ENCODE data around the gene STARD3.
"Not testable (repeated sequence)": the region's sequence is repeated elsewhere in the genome, so short reads cannot be mapped to it uniquely, and the experiment has no call there.

STARD3 gene

DNA sequence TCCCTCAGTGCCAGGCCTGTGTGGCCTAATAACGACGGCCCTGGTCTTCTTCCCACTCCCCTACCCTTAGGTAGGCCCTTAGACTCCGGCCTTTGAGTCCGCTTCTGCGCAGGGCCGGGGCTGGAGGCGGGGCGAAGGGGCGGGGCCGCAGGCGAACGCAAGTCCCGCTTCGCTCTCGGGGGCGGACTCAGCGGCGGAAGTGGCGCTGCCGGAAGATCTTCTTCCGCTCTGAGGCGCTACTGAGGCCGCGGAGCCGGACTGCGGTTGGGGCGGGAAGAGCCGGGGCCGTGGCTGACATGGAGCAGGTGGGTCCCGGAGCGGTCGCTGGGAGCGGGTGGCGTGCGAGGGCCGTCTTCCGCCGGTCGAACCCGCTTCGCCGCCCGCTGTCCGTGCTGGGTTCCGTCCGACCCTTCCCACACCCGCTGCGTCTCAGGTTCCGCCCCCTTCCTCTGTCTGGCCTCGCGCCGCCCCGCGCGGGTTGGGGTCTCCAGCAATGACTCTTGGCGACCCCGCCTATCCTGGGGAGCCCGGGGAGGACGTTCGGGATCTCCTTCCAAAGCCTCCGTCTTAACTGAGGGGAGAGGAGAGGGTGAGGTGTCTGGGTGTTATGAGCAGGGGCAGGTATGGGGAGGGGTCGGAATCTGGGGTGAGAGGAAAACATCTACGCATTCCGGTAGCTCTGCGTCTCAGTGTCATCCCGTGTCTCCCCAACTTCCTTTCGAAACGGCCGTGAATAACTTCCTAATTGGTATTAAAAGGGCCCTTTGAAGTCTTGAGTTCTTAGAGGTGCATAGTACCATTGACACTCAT lies at the start of gene STARD3:
STARD3 (plus strand) TSS at position 218 of the 810 bp plus-strand sequence. CDS start 16,388 bp downstream, outside the sequence.
- ATAC-seq = peak; percentile 91 to 94

DNA sequence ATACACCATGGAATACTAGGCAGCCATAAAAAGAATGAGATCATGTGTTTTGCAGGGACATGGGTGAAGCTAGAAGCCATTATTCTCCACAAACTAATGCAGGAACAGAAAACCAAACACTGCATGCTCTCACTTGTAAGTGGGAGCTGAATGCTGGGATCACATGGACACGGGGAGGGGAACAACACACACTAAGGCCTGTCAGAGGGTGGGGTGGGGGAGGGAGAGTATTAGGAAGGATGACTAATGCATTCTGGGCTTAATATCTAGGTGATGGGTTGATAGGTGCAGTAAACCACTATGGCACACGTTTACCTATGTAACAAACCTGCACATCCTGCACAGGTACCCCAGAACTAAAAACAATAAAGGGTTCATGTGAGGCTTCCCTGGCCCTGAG lies 46.8 kb upstream of the STARD3 start:
- not testable (repeated sequence) for ATAC-seq

DNA sequence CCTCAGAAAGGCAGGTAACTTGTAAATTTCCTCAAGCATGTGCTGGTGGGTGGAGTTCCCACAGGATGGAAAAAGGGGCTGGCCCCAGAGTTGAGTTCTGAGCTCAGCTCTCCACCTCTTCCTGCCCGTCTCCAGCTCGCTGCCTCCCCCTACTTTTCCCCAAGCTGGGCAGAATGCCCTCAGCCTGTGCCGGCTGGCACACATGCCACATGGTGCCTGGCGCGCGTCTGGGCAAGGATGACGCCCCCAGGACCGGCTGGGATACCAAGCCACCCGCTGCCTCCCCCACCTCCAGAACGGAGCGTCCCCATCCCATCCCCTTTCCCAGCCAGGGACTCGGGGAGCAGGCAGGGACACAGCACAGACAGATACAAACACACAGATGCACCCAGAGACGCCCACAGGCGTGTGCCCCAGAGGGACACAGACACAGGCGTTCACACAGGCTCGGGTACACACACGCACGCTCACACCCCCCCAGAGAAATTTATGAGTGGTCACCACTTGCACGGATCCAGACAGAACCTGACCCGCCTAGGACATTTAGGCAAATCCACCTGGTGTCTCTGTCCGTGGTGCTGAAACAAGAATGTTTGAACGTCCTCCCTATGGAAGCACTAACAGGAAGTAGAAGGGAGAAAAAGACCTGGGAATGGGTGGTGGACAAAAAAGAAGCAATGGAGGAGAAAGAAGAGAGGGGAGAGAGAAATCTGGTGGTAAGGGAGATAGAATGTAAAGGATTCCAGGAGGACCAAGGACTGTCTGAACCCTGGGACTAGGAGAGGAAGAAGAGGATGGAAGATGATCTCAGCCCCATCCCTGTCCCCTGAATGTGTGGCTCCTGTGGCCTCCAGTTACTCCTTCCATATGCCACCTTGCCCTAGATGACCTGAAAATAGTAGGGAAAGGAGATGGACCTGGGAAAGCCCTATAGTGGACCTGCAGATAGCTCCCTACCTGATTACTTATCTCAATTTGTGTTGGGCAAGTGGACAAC lies 44.7 kb upstream of the STARD3 start:
- no peak for ATAC-seq

DNA sequence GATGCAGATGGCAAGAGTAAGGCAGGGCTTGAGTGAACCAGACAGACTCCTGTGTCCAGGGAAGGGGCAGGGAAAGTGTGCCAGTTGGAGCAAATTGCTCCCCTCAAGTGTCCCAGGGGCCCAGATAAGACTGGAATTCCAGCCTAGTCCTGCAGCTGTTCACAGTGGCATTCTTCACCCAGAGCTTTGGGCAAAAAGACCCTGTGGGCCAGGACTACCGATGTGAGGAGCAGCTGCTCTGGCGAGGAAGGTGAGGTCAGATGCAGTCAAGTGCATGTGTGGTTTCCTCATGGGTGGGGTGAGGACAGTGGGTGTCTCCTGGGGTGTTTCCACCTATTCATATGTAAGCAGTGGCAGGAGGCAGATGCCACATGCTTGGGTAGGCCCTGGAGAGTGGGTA lies 43.6 kb upstream of the STARD3 start:
- no peak for ATAC-seq

DNA sequence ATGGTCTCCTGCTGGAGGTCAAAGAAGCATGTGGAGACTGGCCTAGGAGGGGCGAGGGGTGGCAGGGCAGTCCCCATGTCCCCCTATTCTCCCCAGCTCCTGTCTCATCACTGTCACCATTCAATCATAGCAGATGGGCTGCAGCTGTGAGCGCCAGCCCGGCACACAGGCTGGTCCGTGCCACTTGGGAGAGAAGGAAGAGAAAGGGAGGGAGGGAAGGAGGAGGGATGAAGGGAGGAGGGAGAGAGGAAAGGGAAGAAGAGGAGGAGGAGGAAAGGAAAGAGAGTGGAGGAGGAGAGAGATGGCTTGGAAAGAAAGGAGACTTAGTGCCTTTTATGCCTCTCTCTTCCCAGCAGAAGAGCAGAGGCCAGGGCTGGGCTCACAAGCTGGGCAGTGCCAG lies 41.6 kb upstream of the STARD3 start:
- ATAC-seq = no peak

DNA sequence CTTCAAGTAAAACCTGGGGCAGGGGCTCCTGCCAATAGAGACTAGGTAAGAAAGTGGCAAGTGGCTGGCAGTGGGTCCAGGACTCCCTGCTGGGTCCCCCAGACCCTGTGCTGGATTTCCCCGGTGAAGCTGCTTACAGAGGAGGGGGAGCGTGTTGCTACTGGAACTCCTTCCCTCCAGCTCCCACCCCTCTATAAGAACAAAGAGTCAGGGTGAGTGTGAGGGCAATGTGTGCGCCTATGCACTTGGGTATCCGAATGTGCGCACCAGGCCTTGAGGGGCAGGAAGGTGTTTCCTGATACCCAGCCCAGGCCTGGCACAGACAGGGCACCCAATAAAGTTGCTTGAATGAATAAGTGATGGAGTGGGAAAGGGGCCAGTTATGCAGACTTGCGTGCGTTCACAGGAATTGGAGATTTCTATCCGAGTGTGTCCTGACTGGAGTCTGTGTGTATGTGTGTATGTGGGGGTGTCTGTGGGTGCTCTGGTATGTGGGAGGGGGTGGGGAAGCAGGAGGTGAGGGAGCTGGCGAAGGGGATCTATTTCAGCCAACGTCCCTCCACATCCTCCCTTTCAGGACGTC lies 40.9 kb upstream of the STARD3 start:
- ATAC-seq = no peak

DNA sequence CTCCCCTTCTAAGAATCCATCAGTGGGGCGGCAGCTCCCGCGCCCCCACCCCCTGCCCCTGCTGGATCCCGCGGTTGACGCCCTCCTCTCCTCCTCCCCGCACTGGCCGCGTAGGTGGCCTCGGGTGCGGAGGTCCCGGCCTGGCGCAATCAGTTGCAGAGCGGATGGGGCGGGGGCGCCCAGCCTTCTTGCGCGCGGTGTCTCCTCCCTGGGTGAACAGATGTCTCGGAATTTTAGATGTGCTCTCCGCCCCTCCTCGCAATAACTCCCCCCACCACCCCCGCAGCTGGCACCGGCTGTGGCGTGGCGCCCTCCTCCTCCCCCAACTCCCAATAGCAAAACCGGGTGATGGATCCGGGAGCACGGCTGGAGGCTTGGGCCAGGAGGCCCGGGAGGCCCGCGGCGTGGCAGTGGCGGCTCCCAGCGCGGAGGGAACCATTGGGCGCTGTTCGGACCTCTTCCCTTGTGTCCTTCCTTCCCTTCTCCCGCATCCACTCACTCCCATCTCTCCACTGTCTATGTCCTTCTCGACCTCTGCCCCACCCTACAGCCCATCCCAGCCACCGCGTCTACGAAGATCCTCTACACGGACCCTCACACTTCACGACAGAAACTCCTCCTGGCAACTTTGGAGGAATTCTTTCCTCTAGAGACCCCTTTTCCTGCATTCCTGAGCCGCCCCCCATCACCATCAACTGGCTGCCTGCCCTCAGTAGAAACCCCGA lies 40.2 kb upstream of the STARD3 start:
- no peak for ATAC-seq

DNA sequence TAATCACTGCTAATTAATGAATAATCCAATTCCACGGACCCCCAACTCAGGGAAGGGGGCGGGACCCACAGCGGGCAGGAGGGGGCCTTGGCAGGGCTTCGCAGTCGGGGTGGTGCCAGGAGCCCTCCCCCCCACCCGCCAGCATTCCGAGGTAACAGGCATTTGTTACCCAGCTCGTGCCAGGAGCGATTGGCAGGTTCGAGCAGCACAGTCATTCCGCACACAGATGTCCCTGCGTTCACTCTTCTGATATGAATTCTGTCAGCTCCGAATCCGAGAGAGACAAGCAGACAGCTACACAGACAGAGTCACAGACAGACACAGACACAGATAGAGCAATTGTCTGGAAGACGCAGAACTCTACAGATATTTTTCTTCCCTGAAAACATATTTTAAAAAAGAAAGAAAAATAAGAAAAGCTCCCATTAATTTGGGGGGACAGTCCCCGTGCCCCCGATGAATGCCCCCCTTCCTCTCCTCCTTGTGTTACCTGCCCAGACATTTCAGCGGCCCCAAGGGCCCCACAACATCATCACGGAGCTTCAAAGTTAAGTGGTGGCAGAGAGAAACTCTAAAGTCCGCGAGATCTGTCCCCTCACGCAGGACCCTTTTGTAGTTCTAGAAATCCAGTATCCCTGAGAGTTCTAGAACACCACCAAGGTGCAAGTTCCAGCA lies 39.4 kb upstream of the STARD3 start:
- peak; percentile 36 to 38 for ATAC-seq

DNA sequence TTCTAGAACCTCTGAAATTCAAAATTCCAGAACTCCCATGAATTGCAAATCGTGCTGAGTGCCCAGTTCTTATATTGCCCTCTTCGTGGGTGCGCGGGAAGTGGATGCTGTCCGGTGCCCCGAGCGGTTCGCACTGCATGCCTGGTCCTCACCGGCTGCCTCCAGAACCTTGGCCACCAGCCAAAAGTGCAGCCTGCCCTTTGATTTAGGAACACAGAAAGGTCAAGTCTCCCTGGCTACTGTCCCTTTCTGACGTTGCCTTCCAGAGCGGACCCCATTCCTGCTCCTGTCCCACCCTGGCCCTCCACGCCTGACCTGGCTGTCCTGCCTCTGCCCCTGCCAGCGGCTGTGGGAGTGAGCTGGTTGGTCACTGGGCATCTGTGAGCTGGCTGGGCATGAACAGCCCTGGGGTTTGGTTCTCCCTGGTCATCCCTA lies 38.9 kb upstream of the STARD3 start:
- no peak for ATAC-seq

DNA sequence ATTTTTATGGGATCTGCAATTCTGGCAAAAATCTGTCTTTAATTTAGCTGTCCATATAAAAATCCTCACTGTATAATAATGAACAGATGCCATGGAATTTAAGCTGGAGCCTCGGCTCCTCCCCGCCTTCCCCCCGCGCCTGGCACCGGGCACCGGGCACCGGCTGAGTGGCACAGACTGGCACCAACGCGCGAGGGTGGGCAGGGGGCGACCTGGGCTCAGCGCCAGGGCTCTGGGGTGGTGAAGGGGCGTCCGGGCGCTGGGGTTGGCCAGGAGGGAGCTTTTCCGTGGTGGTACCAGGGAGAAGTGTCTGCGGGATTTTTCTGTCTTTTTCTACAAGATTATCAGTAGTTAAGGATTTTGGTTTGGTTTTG lies 38.3 kb upstream of the STARD3 start:
- no peak for ATAC-seq

DNA sequence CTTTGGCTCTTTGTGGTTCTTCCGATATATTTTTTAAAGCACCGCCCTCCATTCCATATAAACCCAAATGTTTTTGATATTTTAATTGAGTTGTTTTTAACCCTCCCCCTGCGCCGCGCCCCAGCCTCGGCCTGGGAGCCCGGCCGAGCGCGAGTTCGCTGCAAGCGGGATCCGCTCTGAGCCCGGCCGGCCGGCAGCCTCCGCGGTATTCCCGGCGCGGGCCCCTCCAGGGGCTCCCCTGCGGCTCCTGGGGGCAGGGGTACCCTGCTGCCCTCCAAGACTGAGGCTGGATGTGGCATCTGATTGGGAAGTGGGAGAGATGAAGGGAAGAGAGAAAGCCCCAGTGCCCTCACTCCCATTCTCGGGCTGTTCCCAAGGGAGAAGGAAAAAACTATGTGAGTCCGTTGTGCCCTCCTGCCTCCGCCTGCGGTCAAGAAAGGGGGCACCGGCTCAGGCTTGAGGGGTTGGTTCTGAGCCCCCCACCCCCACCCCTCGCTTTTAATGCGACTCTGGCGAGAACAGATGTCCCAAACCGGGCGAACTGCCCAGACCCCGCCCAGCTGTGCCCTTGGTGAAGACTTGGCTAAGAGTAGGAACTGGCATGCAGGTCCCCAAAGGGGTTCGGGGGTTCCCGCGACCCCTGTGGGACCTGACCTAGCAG lies 37.8 kb upstream of the STARD3 start:
- ATAC-seq = no peak

DNA sequence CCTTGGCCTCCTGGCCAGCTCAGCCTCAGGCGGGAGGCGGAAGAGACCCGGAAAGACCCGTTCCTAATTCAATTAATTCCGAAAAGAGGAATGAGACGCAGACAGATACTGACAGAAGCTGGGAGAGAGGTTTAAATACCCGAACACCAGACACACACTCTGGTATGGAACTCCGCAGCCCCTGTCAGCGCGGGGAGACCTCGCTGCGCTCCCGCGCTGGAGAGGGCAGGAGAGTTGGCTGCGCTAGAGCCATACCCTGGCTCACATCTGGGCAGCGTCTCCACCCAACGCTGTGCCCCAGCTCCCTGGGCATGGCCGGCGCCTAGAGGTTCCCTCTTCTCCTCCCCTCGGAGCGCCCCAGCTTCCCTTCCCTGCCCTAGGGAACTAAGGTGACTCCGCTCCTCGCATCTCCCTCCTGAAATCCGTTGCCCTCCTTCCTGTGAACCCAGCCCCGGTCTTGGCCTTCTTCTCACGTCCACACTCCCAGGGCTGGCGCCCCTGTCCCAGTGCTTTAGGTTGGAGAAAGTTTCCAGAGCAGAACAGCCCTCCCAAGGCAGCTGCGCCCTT lies 37.2 kb upstream of the STARD3 start:
- peak in 1 of 2 donors; percentile 30 for ATAC-seq

DNA sequence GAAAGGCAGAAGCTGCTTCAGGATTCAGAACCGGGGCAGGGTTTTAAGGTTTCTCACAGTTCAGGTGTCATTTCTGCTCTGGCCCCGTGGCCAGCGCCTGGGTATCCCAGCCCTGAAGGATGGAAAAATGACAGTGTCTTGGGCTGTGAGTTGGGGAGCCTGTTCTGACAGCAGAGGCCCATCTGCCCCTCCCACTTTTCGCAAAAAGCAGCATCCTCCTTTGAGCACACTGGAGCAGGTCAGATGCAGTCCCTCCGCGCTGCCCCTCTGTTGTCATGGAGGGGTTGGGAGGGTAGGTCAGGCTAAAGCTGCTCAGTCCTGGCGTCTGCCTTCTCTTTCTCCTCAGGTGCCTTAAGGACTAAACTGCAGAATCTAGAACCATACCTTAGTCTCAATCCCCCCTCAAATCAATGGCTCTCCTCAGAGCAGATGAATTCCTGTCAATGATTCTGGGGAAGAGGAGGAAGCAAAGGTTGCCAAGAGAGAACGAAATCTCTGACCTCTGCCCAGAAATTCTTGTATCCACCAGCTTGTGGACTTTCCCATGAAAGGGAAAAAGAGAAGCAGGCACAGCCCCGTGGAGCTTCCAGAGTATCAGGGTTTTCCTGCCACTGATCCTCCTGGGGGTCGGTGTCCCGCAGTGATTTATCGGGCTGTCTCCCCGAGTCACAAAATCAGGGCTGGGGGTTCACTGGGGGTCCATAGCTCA lies 36.5 kb upstream of the STARD3 start:
- ATAC-seq = no peak

DNA sequence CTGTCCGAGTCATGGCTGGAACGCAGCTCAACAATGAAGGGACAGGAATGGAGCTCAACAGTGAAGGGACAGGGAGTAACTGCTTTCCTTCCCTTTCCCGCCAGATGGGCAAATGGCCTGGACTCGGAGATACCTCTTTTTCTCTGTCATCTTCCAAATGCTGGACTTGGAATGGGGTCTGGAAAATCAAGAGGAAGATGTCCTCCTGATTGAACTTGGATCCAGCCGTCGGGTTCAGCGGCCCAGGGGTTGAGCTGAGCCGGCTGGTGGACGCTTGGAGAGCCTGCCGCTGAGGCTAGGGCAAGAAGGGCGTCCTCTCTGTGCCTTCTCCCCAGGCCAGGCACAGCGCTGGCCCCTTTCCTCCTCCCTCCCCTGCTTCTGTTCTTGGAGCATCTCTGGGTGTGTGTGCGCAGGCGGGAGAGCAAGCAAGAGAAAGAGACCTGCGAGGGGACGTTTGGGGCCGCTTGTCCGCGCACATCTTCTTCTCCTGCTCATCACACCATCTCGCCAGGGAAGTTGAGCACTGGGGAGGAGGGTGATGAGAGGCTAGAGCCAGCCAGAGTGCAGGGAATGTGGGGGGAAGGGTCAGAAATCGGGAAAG lies 35.8 kb upstream of the STARD3 start:
- no peak for ATAC-seq

DNA sequence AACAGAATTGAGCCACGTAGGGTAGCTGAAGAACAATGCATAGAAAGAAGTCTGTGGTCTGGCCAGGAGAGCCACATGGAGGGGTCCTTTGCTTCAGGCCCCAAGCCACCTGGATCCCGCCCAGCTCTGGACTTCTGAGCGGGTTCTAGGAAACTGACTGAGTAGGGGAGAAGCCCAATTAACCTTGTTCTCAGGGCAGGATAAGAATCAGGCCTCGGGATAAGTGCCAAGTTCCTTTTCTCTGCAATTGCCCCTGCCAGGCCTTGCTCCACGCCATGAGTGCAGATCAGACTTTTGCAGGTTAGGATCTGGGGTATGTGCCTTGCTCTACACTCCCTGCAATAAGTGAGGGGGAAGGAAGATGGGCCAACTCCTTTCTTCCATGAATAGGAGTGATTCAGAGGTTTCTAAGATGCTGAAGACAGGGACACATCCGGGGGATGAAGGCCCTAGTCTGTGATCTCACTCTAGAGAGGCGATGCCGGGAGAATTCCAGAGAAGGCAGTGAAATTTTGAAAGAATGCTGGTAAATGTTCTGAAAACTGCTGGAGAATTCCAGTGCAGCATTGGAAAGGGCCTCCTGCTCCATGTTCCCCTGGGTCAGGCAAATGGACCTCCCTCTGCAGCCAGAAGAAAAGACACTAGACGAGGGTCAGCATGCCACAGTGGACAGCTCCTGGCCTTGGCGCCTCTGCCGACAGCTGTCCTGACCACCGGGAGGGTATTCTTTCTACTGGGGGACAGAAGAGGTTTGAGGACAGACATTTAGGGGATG lies 35.0 kb upstream of the STARD3 start:
- no peak for ATAC-seq

DNA sequence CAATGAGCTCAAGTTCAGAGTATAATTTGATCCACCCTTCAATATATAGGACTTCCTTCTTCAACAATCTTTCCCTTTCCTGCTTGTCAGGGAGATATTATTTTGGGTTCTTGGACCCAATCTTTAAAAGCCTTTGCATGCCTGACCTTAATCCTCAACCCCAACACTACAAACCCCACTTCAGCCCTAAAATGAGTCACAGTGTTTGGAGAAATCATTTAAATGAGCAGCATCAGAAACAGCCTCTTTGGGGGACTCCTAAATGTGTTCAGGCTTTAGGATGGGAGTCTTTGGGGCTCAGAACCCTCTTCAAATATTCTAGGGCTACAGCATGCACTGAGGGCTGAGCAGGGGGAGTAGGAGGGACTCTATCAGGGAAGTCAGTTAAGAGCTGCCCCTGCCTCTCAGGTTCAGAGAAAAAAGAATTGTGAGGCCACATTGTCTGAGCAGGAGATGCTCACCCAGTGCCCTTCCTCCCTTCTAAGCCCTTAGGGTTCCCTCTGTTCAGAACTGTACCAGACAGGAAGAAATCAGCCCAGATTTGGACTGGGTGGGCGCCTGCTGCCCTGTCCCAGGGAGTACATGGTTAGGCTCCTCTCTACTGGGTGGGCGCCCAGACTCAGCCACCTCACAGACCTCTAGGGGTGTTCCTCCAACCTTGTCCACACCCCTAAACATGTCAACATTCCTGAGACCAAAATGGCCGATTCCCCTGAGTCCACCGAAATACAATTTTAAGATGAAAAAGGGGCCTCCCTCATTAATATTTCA lies 34.2 kb upstream of the STARD3 start:
- no peak for ATAC-seq

DNA sequence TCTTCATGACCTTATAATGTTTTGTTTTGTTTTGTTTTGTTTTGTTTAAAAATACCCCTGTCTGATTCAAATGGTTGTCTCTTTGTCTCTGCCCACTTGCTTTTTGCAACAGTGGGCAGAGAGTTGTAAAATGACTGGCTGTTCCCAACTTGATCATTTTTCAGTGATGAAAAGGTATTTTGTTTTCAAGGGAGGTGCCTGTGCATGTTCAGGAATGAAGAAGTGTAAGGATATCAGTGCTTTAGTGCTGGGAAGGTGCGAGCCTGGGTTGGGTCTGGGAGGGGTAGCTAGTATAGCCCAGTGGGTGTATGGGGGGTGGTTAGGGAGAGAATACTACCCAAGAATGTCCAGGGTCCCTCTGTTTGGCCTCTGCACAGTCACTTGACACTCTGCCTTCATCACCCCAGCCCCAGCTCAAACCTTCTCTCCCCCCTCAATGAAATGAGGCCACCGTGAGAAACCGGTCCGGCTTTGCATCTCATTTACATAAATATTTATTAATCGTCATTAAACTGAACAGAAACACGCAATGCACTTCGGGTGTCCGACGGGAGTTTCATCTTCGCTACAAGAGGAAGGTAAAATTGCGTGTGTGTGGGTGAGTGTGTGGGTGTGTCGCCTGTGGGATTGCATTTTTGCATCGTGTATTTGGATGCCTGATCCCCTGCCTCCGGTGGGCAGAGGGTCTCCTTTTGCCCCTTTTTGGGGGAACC lies 33.5 kb upstream of the STARD3 start:
- no peak for ATAC-seq

Measured in activated CD4-positive, CD25-positive, alpha-beta regulatory T cell treated with anti-CD3 and anti-CD28 coated beads, Interleukin-2, amount 50 U/mL, for 24 hours (primary cell).